PC-9 (cell line): ENCODE measurements around the gene PNMA8C.

Source experiments
- EZH2 ChIP-seq: fragments of 200-600 bp; sonication (generic); IDR thresholded peaks from 2 replicates; pipeline ENCODE4 v1.8.0; 2017; ENCODE audit warnings: antibody characterized with exemption, low read depth
- TF ChIP-seq, protein P1 (sequence below): fragments of 200-600 bp; sonication (generic); conservative IDR thresholded peaks from 2 replicates; pipeline ENCODE4 v1.6.1; 2017; ENCODE audit warnings: mixed run types, antibody characterized with exemption, mild to moderate bottlenecking, moderate library complexity

DNA sequence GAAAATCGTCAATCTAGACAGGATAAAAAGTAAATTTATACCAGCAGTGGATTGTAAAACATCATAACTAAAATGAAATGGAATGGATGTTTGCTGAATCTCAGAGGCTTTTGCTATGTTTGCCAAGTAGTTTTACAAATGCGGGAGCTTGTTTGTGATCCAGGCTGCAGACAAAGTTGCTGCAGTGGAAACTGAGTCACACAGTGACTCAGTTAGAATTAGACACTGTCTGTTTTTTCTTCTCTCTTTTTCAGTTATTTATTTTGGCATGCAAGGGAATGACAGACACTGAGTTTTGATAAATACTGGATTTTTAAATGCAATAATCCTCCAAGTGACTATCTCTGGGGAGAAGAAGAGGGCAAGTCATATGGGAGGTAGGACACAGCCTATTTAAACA, 47.2 kb upstream of the PNMA8C start:
- TF ChIP-seq, protein P1, sequence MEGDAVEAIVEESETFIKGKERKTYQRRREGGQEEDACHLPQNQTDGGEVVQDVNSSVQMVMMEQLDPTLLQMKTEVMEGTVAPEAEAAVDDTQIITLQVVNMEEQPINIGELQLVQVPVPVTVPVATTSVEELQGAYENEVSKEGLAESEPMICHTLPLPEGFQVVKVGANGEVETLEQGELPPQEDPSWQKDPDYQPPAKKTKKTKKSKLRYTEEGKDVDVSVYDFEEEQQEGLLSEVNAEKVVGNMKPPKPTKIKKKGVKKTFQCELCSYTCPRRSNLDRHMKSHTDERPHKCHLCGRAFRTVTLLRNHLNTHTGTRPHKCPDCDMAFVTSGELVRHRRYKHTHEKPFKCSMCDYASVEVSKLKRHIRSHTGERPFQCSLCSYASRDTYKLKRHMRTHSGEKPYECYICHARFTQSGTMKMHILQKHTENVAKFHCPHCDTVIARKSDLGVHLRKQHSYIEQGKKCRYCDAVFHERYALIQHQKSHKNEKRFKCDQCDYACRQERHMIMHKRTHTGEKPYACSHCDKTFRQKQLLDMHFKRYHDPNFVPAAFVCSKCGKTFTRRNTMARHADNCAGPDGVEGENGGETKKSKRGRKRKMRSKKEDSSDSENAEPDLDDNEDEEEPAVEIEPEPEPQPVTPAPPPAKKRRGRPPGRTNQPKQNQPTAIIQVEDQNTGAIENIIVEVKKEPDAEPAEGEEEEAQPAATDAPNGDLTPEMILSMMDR, result no peak
- TF ChIP-seq EZH2, result no peak
